Activated T-cell treated with anti-CD3 and anti-CD28 coated beads for 4 hours (primary cell): ENCODE data around the gene AQP2.

Source experiments
- DNase-seq: peaks from one replicate; pipeline ENCODE4 v3.0.0-alpha.2; 2020

The AQP2 gene

DNA sequence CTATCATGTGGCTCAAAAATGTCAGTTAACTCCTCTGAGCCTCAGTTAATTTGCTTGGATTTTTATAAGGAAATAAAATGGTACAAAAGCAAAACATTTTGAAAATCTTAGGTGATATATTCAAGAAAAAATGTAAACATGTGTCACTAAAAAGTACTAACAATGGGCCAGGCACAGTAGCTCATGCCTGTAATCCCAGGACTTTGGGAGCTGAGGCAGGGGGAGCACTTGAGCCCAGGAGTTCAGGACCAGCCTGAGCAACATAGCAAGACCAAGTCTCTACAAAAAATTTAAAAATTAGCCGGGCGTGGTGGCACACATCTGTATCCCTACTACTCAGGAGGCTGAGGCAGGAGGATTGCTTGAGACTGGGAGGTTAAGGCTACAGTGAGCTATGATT is 47.9 kb downstream of the AQP2 start:
- no peak for DNase-seq

DNA sequence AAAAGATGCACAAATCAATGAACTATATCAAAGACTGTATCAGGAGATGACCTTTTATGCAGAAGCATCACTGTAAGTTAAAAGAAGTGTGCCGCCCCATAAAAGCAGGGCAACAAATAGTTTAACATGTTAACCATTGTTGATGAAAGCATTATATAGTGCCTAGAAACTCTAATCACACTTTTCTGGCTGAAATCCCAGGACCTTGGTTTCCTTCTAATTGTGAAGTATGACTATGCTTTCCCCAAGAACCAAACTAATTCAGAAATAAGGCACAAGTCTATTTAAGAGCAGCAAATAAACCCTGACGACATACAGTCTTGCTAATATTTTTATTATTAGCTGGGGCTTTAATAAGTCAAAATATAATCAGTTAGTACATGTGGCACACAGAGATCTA is 53.1 kb downstream of the AQP2 start:
- DNase-seq = no peak

DNA sequence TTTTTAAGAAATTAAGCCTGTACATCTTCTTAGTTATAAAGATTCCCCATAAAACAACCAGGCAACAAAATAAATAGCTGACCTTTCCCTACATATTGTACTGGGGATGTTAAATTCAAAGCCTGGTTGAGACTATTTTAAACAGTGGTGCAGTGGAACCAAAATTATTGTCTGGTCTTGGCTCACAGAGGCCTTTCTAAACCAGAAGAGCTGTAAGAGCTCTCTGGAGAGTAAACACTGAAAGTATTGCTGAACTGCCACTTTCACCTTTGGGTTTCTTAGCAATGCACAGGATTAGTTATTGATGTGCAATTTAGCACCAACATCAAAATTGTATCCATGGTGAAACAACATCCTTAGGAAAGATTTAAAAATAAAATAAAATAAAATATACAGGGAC is 54.2 kb downstream of the AQP2 start:
- no peak for DNase-seq

DNA sequence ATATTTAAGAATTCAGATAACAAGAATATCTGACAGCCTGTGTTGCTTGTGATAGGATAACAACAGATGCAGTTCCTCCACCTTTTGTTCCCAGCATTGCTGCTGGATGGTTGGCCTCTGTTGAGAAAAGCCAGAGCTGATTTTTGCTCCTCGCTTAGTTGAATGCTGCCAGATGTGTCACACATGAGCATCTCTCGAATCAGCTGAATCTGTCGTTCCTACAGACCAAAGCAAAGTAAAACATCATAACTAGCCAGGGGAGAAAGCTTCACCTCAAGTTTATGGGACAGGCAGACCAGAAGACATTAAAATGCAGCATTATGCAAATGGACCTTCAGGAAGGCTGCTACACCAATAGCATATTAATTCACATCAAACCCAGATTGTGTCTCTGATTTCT is 54.6 kb downstream of the AQP2 start:
- DNase-seq = no peak

DNA sequence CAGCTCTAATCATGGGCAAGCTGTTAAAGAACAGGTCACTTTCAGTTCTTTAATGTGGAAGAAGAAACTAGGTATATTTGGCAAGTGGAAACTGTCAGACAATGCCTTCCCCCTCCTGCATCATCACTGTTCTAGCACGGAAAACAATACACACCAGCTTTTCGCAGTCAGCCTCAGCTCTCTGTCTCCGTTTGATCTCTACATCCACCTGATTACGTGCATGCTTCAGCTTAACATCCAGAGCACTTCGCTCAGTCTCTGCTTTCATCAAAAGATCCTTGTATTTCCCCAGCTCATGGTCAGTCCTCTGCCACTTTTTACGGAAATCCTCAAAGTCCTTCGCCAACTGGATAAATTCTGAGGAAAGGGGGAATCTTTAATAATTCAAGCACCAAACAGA is 55.7 kb downstream of the AQP2 start:
- no peak for DNase-seq

- no peak for DNase-seq
Observed at GRCh38 chr12:50006754-50007442, 56.4 kb downstream of the AQP2 start.
